Prostate gland (tissue), 2 donors: ENCODE measurements around the gene NFE2L3.

Experiments
- POLR2A ChIP-seq: fragments of 450-650 bp; IDR thresholded peaks from one replicate; pipeline ENCODE4 v1.6.1; 2016; ENCODE audit warnings: antibody characterized with exemption, mild to moderate bottlenecking
- TF ChIP-seq, protein P1 (sequence below), 4 experiments: fragments of 200-600 bp in 2 of 4; fragments of 450-650 bp in 2 of 4; sonication (generic) in 2 of 4; IDR thresholded peaks; 1 replicate in 3 of 4; 2 replicates in 1 of 4; pipeline ENCODE4 v1.5.1; 2016 to 2019; ENCODE audit warnings: antibody characterized with exemption in 4 of 4, mild to moderate bottlenecking in 2 of 4, moderate library complexity in 2 of 4

- TF ChIP-seq, protein P1, sequence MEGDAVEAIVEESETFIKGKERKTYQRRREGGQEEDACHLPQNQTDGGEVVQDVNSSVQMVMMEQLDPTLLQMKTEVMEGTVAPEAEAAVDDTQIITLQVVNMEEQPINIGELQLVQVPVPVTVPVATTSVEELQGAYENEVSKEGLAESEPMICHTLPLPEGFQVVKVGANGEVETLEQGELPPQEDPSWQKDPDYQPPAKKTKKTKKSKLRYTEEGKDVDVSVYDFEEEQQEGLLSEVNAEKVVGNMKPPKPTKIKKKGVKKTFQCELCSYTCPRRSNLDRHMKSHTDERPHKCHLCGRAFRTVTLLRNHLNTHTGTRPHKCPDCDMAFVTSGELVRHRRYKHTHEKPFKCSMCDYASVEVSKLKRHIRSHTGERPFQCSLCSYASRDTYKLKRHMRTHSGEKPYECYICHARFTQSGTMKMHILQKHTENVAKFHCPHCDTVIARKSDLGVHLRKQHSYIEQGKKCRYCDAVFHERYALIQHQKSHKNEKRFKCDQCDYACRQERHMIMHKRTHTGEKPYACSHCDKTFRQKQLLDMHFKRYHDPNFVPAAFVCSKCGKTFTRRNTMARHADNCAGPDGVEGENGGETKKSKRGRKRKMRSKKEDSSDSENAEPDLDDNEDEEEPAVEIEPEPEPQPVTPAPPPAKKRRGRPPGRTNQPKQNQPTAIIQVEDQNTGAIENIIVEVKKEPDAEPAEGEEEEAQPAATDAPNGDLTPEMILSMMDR (IDR thresholded peaks at IDR 0.05), result no peak
- no peak for TF ChIP-seq POLR2A
Observed at GRCh38 chr7:26178272-26178960, 26.4 kb downstream of the NFE2L3 start.
